H1 (cell line): ENCODE data around the gene BAZ2B. TPM values are rescaled to one million over a fixed set of nuclear protein-coding genes. Genes with fewer than 3 reads are reported as not detected.

Experiments used
- CTCF ChIA-PET: fragments of 300-600 bp; sonication (Branson Sonifier 250); formaldehyde crosslinking; loops from one replicate; lab custom pipeline; 2021; ENCODE audit not compliant: partially characterized antibody; lab: Charles Lee
- POLR2A ChIA-PET: fragments of 300-600 bp; sonication (Branson Sonifier 250); formaldehyde crosslinking; loops from one replicate; lab custom pipeline; 2021; ENCODE audit warnings: inconsistent platforms; ENCODE audit not compliant: partially characterized antibody; lab: Charles Lee
- DNase-seq, 2 experiments: peaks; one replicate each; pipeline versions ENCODE4 v3.0.0 to v3.0.0-alpha.2; 2010 to 2022; ENCODE audit warnings: low spot score in 2 of 2, low read depth in 1 of 2, mixed read lengths in 1 of 2
- FAIRE-seq: peaks from 2 replicates; lab custom pipeline; 2011; peaks lifted over from hg19 to GRCh38; lab: Jason Lieb, UNC
- H2AFZ ChIP-seq: 2 replicates; pipeline ENCODE4 v1.8.1; 2012; ENCODE audit warnings: low read length, inconsistent platforms
- H2AK5ac ChIP-seq: 2 replicates; pipeline ENCODE4 v1.6.1; 2013; ENCODE audit warnings: low read depth, low read length
- H2BK120ac ChIP-seq: replicated peaks from 2 replicates; pipeline ENCODE3; 2013; ENCODE audit warnings: low read depth, low read length, inconsistent platforms
- H2BK12ac ChIP-seq: 2 replicates; pipeline ENCODE4 v1.6.1; 2013; ENCODE audit warnings: low read depth, low read length
- H2BK15ac ChIP-seq: 2 replicates; pipeline ENCODE4 v1.6.1; 2013; ENCODE audit warnings: low read length
- H2BK20ac ChIP-seq: 2 replicates; pipeline ENCODE4 v1.6.1; 2013; ENCODE audit warnings: low read length
- H2BK5ac ChIP-seq: 2 replicates; pipeline ENCODE4 v1.6.1; 2013; ENCODE audit warnings: low read depth, low read length
- H3K14ac ChIP-seq: 2 replicates; pipeline ENCODE4 v1.6.1; 2013; ENCODE audit warnings: inconsistent platforms; ENCODE audit not compliant: insufficient read length
- H3K18ac ChIP-seq: 2 replicates; pipeline ENCODE4 v1.6.1; 2013; ENCODE audit warnings: low read length; ENCODE audit errors: extremely low read depth
- H3K23ac ChIP-seq: 2 replicates; pipeline ENCODE4 v1.6.1; 2013; ENCODE audit warnings: inconsistent platforms; ENCODE audit not compliant: insufficient read length
- H3K23me2 ChIP-seq: 2 replicates; pipeline ENCODE4 v1.6.1; 2013; ENCODE audit warnings: low read depth, low read length
- H3K27ac ChIP-seq: 2 replicates; pipeline ENCODE4 v1.6.1; 2011; ENCODE audit warnings: low read depth, low read length, inconsistent platforms
- H3K27me3 ChIP-seq, 4 experiments: replicated peaks in 1 of 4; 1 replicate in 1 of 4; 2 replicates in 3 of 4; pipeline versions ENCODE4 v1.6.1 to v1.8.1; 2011 to 2013; ENCODE audit warnings: low read length in 3 of 4, mild to moderate bottlenecking in 3 of 4, inconsistent platforms in 2 of 4, mixed read lengths in 2 of 4, moderate library complexity in 1 of 4; ENCODE audit not compliant: control insufficient read depth in 3 of 4, insufficient read depth in 3 of 4; ENCODE audit errors: extremely low read depth in 1 of 4
- H3K36me3 ChIP-seq, 4 experiments: 2 replicates each; pipeline versions ENCODE4 v1.6.1 to v1.8.1; 2011 to 2013; ENCODE audit warnings: mild to moderate bottlenecking in 4 of 4, low read length in 3 of 4, moderate library complexity in 2 of 4, control low read depth in 1 of 4, inconsistent platforms in 1 of 4; ENCODE audit not compliant: insufficient read depth in 4 of 4, control insufficient read depth in 2 of 4
- H3K4ac ChIP-seq: replicated peaks from 2 replicates; pipeline ENCODE3; 2013; ENCODE audit warnings: low read length, low read depth, mixed read lengths, inconsistent platforms; ENCODE audit not compliant: insufficient read length
- H3K4me1 ChIP-seq, 4 experiments: replicated peaks in 1 of 4; 1 replicate in 1 of 4; 2 replicates in 3 of 4; pipeline versions ENCODE4 v1.6.1 to v1.8.1; 2011 to 2013; ENCODE audit warnings: low read length in 3 of 4, inconsistent platforms in 2 of 4, mixed read lengths in 1 of 4; ENCODE audit not compliant: insufficient read depth in 4 of 4, control insufficient read depth in 3 of 4
- H3K4me2 ChIP-seq, 2 experiments: 2 replicates each; pipeline versions ENCODE4 v1.6.1 to v1.8.1; 2011 to 2013; ENCODE audit warnings: low read depth in 2 of 2, low read length in 2 of 2, control low read depth in 1 of 2, inconsistent platforms in 1 of 2, mild to moderate bottlenecking in 1 of 2; ENCODE audit not compliant: insufficient read depth in 1 of 2
- H3K4me3 ChIP-seq, 4 experiments: fragments of 200-600, 300-600 bp in 1 of 4; sonication (generic), shearing (Covaris generic), sonication (Bioruptor Twin) in 1 of 4; 2 replicates each; pipeline versions ENCODE4 v1.5.1 to v1.8.1; 2011 to 2016; ENCODE audit warnings: low read length in 4 of 4, low read depth in 3 of 4, control low read depth in 2 of 4, inconsistent platforms in 2 of 4, mild to moderate bottlenecking in 2 of 4, mixed read lengths in 1 of 4, moderate library complexity in 1 of 4; ENCODE audit not compliant: insufficient read depth in 2 of 4; ENCODE audit errors: extremely low read depth in 1 of 4
- H3K56ac ChIP-seq: replicated peaks from 2 replicates; pipeline ENCODE3; 2013; ENCODE audit warnings: low read depth, mild to moderate bottlenecking, mixed read lengths, low read length, inconsistent platforms; ENCODE audit not compliant: insufficient read length
- H3K79me1 ChIP-seq: 2 replicates; pipeline ENCODE4 v1.6.1; 2013; ENCODE audit warnings: low read depth, low read length, control low read depth
- H3K79me2 ChIP-seq, 2 experiments: 2 replicates each; pipeline versions ENCODE4 v1.6.1 to v1.8.1; 2012 to 2013; ENCODE audit warnings: low read length in 2 of 2, mild to moderate bottlenecking in 2 of 2, inconsistent platforms in 1 of 2; ENCODE audit not compliant: insufficient read depth in 2 of 2, control insufficient read depth in 1 of 2
- H3K9ac ChIP-seq, 4 experiments: replicated peaks in 1 of 4; 1 replicate in 1 of 4; 2 replicates in 3 of 4; pipeline versions ENCODE4 v1.6.1 to v1.8.1; 2011 to 2013; ENCODE audit warnings: low read depth in 3 of 4, low read length in 3 of 4, control low read depth in 2 of 4, mild to moderate bottlenecking in 2 of 4, moderate library complexity in 2 of 4, inconsistent platforms in 1 of 4; ENCODE audit errors: extremely low read depth in 1 of 4
- H3K9me3 ChIP-seq, 2 experiments: 2 replicates each; pipeline versions ENCODE4 v1.6.1 to v1.8.1; 2012 to 2013; ENCODE audit warnings: mild to moderate bottlenecking in 2 of 2, moderate library complexity in 2 of 2, control low read depth in 1 of 2, inconsistent platforms in 1 of 2, low read depth in 1 of 2, low read length in 1 of 2, mixed read lengths in 1 of 2; ENCODE audit not compliant: insufficient read depth in 2 of 2
- H4K20me1 ChIP-seq, 2 experiments: replicated peaks in 1 of 2; 2 replicates each; pipeline versions ENCODE3 to v1.8.1; 2011 to 2013; ENCODE audit warnings: inconsistent platforms in 2 of 2, low read length in 2 of 2, mild to moderate bottlenecking in 1 of 2; ENCODE audit not compliant: insufficient read depth in 2 of 2, control insufficient read depth in 1 of 2
- H4K5ac ChIP-seq: 2 replicates; pipeline ENCODE4 v1.6.1; 2013; ENCODE audit warnings: low read length, low read depth, mixed read lengths, inconsistent platforms; ENCODE audit not compliant: insufficient read length
- H4K8ac ChIP-seq: 2 replicates; pipeline ENCODE4 v1.8.0; 2013; ENCODE audit warnings: mild to moderate bottlenecking, moderate library complexity, low read length, inconsistent platforms; ENCODE audit not compliant: insufficient read depth; ENCODE audit errors: extremely low read depth
- H4K91ac ChIP-seq: replicated peaks from 2 replicates; pipeline ENCODE3; 2013; ENCODE audit warnings: low read length, mixed read lengths, inconsistent platforms; ENCODE audit not compliant: insufficient read length
- BRCA1 ChIP-seq: IDR thresholded peaks from 2 replicates; pipeline ENCODE4 v1.6.1; 2012; ENCODE audit warnings: low read depth, low read length, improper control_type of control experiment
- CBX8 ChIP-seq: fragments of 300-800, 300-1000 bp; sonication (generic); IDR thresholded peaks from 2 replicates; pipeline ENCODE4 v1.7.1; 2016; ENCODE audit warnings: low read depth, low read length, borderline replicate concordance
- CHD2 ChIP-seq: IDR thresholded peaks from 2 replicates; pipeline ENCODE4 v1.6.1; 2012; ENCODE audit warnings: low read length, improper control_type of control experiment
- CREB1 ChIP-seq: IDR thresholded peaks from 2 replicates; pipeline ENCODE4 v1.6.1; 2012; ENCODE audit warnings: inconsistent platforms
- CTBP2 ChIP-seq: IDR thresholded peaks from 2 replicates; pipeline ENCODE4 v1.7.0; 2011; ENCODE audit warnings: borderline replicate concordance, mild to moderate bottlenecking, moderate library complexity, mixed read lengths, low read length; ENCODE audit not compliant: insufficient read depth, insufficient read length
- HDAC6 ChIP-seq: IDR thresholded peaks from one replicate; pipeline ENCODE4 v1.7.1; 2012; ENCODE audit warnings: low read depth, mild to moderate bottlenecking, inconsistent platforms, low read length, moderate library complexity
- KDM1A ChIP-seq: fragments of 200-600, 300-600 bp; sonication (generic); IDR thresholded peaks from 2 replicates; pipeline ENCODE4 v1.7.1; 2016; ENCODE audit warnings: mild to moderate bottlenecking, low read length, borderline replicate concordance
- MAFK ChIP-seq: IDR thresholded peaks from 2 replicates; pipeline ENCODE4 v1.6.1; 2012; ENCODE audit warnings: low read depth, mild to moderate bottlenecking, improper control_type of control experiment, low read length
- RNF2 ChIP-seq: fragments of 200-900, 300-1000 bp; sonication (generic); IDR thresholded peaks from 2 replicates; pipeline ENCODE4 v1.7.1; 2016; ENCODE audit warnings: borderline replicate concordance, low read depth, mild to moderate bottlenecking, antibody characterized with exemption, low read length; ENCODE audit not compliant: poor library complexity, severe bottlenecking; ENCODE audit errors: missing control alignments
- SRF ChIP-seq: IDR thresholded peaks from 2 replicates; pipeline ENCODE4 v1.6.1; 2011; ENCODE audit warnings: mild to moderate bottlenecking, low read depth, low read length, moderate library complexity
- YY1 ChIP-seq: IDR thresholded peaks from 2 replicates; pipeline ENCODE4 v1.6.1; 2011; ENCODE audit warnings: low read depth, mild to moderate bottlenecking, low read length
- WGBS, 2 experiments: shearing (Covaris generic) in 1 of 2; methylation state at CpG; one replicate each; pipeline versions ENCODE4 v1.1.6 to v1.1.7; 2013 to 2015; ENCODE audit warnings: low lambda C conversion rate in 2 of 2, mixed read lengths in 2 of 2, inconsistent platforms in 1 of 2, low coverage in 1 of 2, missing lambda C conversion rate in 1 of 2; ENCODE audit not compliant: insufficient replicate concordance in 2 of 2, insufficient coverage in 1 of 2, insufficient read length in 1 of 2; ENCODE audit errors: extremely low coverage in 1 of 2, missing lambda C conversion rate in 1 of 2; 5-methylcytosine and 5-hydroxymethylcytosine counted together
- polyA plus RNA-seq, 7 experiments: library from polyadenylated mRNA; depleted of rRNA in 3 of 7; stranded (reverse) in 5 of 7; unstranded in 2 of 7; fragments of >200 nt in 5 of 7; fragments of 200-250 nt in 2 of 7; gene quantifications; 1 replicate in 5 of 7; 2 replicates in 1 of 7; 4 replicates in 1 of 7; pipeline versions ENCODE4 v1.2.1 to v1.2.3, GENCODE V29; 2011 to 2013; ENCODE audit warnings: missing spikeins in 2 of 7, mixed read lengths in 2 of 7
- total RNA-seq: library from RNA; stranded (reverse); fragmentation: NEBNext Ultra II Directional; extraction: Animal tissue kit (Norgen Biotek cat#: 25700); gene quantifications from 2 replicates; pipeline ENCODE4 v1.2.1, GENCODE V29; 2021

The BAZ2B gene
- total and polyA plus RNA-seq, 2 of the 8 experiments (the other 6 are each of a cell fraction or from before 2014, with no cell fraction given) = 15.2 to 46.3 TPM

DNA sequence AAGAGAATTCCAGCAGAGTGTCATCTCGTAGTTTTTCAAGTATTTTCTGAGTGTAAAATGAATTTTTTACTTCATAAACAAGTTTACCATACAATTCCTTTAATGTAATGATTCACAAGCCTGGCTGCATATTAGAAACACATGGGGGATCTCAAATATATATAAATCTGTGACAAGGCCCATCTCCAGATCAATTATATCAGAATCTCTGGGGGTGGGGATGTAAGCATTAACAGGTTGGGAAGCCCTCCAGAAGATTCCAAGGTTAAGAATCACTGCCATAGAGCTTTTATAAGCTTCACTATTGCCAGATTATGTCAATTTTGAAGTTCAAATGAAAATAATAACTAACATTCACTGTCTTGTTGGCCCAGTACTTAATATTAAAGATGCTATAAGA lies 111.2 kb downstream of the BAZ2B start:
- Histone ChIP-seq H3K27ac (no peak overlapping the region), H3K4me1 (no peaks in the 10 kb centered on the region), H3K9me3 (no peaks in the 10 kb centered on the region; a peak in 1 of 4 replicates), H2BK20ac (no peak overlapping the region), H3K18ac (no peak overlapping the region), H3K4me2 (no peak overlapping the region), H3K14ac (no peak overlapping the region), H4K8ac (no peak overlapping the region), H3K4ac (no peak overlapping the region), H2BK15ac (no peak overlapping the region), H3K23ac (no peak overlapping the region), H2AK5ac (no peak overlapping the region), H2BK12ac (no peak overlapping the region), H3K9ac (no peak overlapping the region), H2AFZ (no peak overlapping the region), H4K5ac (no peak overlapping the region), H3K79me2 (no peaks in the 10 kb centered on the region), H4K91ac (no peak overlapping the region), H3K4me3 (no peak overlapping the region), H2BK5ac (no peak overlapping the region), H3K36me3 (peaks cover 0 to 3% (median 0%) of the 10 kb centered on the region in 4 experiments; a peak in 1 of 8 replicates), H3K23me2 (no peaks in the 10 kb centered on the region), H2BK120ac (no peak overlapping the region), H4K20me1 (no peaks in the 10 kb centered on the region), H3K56ac (no peak overlapping the region), H3K27me3 (no peaks in the 10 kb centered on the region), H3K79me1 (no peaks in the 10 kb centered on the region)
- no peak for TF ChIP-seq SRF
- TF ChIP-seq KDM1A = no peak
- TF ChIP-seq CBX8 = no peak
- no peak for TF ChIP-seq YY1
- no peak for TF ChIP-seq RNF2
- no peak for TF ChIP-seq CREB1
- no peak for TF ChIP-seq CTBP2
- no peak for TF ChIP-seq MAFK
- TF ChIP-seq HDAC6 = no peak
- TF ChIP-seq BRCA1 = no peak
- no peak for TF ChIP-seq CHD2
- WGBS, 2 experiments = 83% methylated on average over 1 of the region's 1 CpG; no CpG with 5 or more reads in 1 of the 2 experiments
- POLR2A ChIA-PET = interaction anchor here (1.5 kb wide), 1 partner anchor 207 kb away, joined by 4 read pairs; the partner anchor contains the start of gene MARCHF7
- DNase-seq (no peak), FAIRE-seq (no peak)
- CTCF ChIA-PET = interaction anchor here (0.6 to 1.5 kb wide), 4 partner anchors 15 to 207 kb away, joined by 3 to 4 read pairs (median 4); partner anchors contain the start of gene MARCHF7
